Glutamatergic neuron (in vitro differentiated cells): ENCODE data around the gene AGK. TPM values are rescaled to one million over a fixed set of nuclear protein-coding genes. Genes with fewer than 3 reads are reported as not detected.
"Not testable (repeated sequence)": the region's sequence is repeated elsewhere in the genome, so short reads cannot be mapped to it uniquely, and the experiment has no call there.

Experiments
- DNase-seq: peaks from one replicate; pipeline ENCODE4 v3.0.0; 2022
- H3K27ac Mint-ChIP-seq: one replicate; pipeline ENCODE4 v1.8.0; 2020; ENCODE audit warnings: mild to moderate bottlenecking, mixed read lengths, inconsistent platforms; ENCODE audit not compliant: unreplicated experiment
- H3K27me3 Mint-ChIP-seq: one replicate; pipeline ENCODE4 v1.8.0; 2020; ENCODE audit warnings: mild to moderate bottlenecking, moderate library complexity, mixed read lengths, inconsistent platforms; ENCODE audit not compliant: unreplicated experiment
- H3K36me3 Mint-ChIP-seq: one replicate; pipeline ENCODE4 v1.8.0; 2020; ENCODE audit warnings: mild to moderate bottlenecking, mixed read lengths, inconsistent platforms; ENCODE audit not compliant: unreplicated experiment
- H3K4me1 Mint-ChIP-seq: one replicate; pipeline ENCODE4 v1.8.0; 2020; ENCODE audit warnings: mild to moderate bottlenecking, low read depth, mixed read lengths, inconsistent platforms; ENCODE audit not compliant: unreplicated experiment
- H3K4me3 Mint-ChIP-seq: one replicate; pipeline ENCODE4 v1.8.0; 2020; ENCODE audit warnings: mild to moderate bottlenecking, mixed read lengths, inconsistent platforms; ENCODE audit not compliant: unreplicated experiment
- H3K9me3 Mint-ChIP-seq: one replicate; pipeline ENCODE4 v1.8.0; 2020; ENCODE audit warnings: mild to moderate bottlenecking, moderate library complexity, mixed read lengths, inconsistent platforms; ENCODE audit not compliant: unreplicated experiment
- total RNA-seq: library from RNA; stranded (reverse); fragmentation: NEBNext Ultra II Directional; extraction: Animal tissue kit (Norgen Biotek cat#: 25700); gene quantifications from one replicate; pipeline ENCODE4 v1.2.1, GENCODE V29; 2021; ENCODE audit not compliant: unreplicated experiment
- TF ChIP-seq, protein P1 (sequence below): fragments of 200-600 bp; sonication (generic); IDR thresholded peaks from one replicate; pipeline ENCODE4 v1.5.0; 2021; ENCODE audit not compliant: partially characterized antibody, unreplicated experiment

Gene AGK
- total RNA-seq, 1 donor from 2014 or later = 26.1 TPM

DNA sequence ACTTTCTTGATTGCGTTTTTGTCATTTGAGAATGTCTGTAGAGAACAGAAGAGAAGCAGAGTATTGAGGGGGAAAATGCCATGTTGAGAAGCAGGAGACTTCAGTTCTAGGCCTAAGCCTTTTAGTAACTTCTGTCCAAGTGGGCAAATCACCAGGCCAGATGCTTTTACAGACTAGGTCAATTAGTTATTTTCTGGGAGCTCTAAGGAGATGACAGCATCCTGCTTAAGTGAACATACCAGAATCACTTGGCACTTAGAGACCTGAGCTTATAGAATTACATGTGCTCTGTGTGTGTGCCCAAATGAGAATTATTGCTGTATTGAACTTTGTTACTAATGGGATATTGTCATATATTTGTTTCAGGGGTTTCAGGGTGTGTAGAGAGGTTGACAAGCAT, 24.0 kb downstream of the AGK start:
- peaks cover 9% of the 10 kb centered on the region for H3K9me3 Mint-ChIP-seq
- no peaks in the 10 kb centered on the region for H3K4me1 Mint-ChIP-seq
- DNase-seq = no peak
- H3K27me3 Mint-ChIP-seq = no peaks in the 10 kb centered on the region
- peaks cover 15% of the 10 kb centered on the region for H3K36me3 Mint-ChIP-seq
- H3K4me3 Mint-ChIP-seq = no peak overlapping the region
- H3K27ac Mint-ChIP-seq = no peak overlapping the region
- TF ChIP-seq, protein P1, sequence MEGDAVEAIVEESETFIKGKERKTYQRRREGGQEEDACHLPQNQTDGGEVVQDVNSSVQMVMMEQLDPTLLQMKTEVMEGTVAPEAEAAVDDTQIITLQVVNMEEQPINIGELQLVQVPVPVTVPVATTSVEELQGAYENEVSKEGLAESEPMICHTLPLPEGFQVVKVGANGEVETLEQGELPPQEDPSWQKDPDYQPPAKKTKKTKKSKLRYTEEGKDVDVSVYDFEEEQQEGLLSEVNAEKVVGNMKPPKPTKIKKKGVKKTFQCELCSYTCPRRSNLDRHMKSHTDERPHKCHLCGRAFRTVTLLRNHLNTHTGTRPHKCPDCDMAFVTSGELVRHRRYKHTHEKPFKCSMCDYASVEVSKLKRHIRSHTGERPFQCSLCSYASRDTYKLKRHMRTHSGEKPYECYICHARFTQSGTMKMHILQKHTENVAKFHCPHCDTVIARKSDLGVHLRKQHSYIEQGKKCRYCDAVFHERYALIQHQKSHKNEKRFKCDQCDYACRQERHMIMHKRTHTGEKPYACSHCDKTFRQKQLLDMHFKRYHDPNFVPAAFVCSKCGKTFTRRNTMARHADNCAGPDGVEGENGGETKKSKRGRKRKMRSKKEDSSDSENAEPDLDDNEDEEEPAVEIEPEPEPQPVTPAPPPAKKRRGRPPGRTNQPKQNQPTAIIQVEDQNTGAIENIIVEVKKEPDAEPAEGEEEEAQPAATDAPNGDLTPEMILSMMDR = no peak

DNA sequence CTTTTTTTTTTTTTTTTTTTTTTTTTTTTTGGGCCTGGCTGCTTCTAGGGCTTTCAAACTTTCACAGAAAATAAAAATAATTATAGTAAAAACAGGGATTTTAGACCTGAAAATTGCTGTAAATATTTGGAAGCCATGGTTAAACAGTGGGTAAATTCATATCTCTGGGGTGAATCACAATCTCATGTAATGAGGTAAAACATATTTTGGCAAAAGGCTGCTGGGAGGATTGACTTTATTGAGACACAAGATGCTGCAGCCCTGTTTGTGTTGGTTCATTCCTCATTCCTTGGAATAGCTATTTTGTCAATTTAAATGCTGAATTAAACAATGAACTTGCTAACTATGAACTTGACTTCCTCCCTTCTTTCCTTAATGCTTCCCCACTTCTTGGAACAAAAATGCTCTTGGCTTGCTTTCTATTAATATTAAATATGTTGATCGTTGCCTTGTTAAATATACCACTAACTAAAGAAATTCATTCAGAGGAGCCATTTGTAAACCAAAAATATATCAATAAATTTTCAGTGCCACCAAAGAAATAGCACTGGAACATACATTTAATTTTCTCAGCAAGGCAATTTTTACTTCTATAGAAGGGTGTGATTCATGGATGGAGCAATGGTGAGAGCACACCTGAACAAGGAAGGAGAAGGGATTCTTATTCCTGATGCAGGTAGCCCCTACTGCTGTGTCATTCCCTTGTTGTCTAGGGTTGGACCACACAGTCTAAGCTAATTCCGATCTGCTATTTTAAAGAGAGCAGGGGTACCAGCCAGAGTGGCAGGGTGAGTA, 24.6 kb downstream of the AGK start:
- H3K36me3 Mint-ChIP-seq = peaks cover 15% of the 10 kb centered on the region
- H3K27me3 Mint-ChIP-seq = no peaks in the 10 kb centered on the region
- H3K4me1 Mint-ChIP-seq = no peaks in the 10 kb centered on the region
- TF ChIP-seq, protein P1 = no peak
- H3K4me3 Mint-ChIP-seq = no peak overlapping the region
- no peak overlapping the region for H3K27ac Mint-ChIP-seq
- H3K9me3 Mint-ChIP-seq = peaks cover 9% of the 10 kb centered on the region
- DNase-seq = no peak

DNA sequence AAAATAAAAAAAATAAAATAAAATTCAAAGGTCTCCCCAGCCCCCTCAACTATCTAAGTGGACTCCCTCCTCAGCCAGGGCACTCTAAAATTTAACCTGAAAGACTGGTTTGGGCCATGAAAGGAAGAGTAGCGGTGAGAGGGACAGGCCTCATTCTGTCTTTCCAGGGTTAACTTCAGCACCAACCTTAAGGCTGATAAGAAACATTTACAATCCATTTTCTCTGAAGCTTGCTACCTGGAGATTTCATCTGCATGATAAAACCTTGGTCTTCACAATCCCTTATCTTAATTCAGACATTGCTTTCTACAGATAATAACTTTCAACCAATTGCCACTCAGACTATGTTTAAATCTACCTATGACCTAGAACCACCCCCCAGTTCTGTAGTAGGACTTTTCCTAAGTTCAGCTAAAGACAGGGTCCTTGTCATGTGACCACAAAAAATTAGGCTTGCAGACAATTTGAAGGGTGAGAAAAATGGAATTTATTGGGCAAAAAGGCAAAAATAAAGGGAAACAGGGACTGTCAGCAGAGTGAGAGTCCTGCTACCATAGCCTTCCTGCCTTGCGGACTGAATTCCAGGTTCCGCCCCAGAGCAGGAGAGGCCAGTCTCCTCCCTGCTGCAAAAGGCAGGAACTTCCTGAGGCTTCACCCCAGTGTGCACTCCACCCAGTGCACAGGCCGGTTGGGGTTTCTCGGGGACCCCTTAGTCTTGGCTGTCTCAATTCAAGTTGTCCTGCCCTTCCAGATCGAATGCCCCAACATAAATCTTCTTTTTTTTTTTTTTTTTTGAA, 26.0 kb downstream of the AGK start:
- no peak overlapping the region for H3K27ac Mint-ChIP-seq
- no peak overlapping the region for H3K4me3 Mint-ChIP-seq
- no peak for DNase-seq
- TF ChIP-seq, protein P1 = no peak
- no peaks in the 10 kb centered on the region for H3K27me3 Mint-ChIP-seq
- H3K9me3 Mint-ChIP-seq = peaks cover 9% of the 10 kb centered on the region
- H3K36me3 Mint-ChIP-seq = peaks cover 15% of the 10 kb centered on the region
- H3K4me1 Mint-ChIP-seq = no peaks in the 10 kb centered on the region

DNA sequence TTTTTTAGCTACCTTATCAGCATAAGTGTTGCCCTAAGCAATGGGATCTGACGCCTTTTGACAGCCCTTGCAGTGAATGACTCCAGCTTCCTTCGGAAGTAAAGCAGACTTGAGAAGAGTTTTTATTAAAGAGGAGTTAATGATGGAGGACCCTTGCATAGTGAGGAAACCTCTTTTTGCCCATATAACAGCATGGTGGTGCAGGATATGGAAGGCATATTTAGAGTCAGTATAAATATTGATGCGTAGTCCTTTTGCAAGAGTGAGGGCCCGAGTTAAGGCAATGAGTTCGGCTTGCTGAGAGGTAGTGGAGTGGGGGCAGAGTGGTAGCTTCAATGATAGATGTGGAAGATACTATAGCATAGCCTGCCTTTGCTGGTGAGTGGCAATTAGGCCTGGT, 28.7 kb downstream of the AGK start:
- H3K36me3 Mint-ChIP-seq = peaks cover 21% of the 10 kb centered on the region
- H3K27ac Mint-ChIP-seq, H3K27me3 Mint-ChIP-seq, DNase-seq, H3K4me1 Mint-ChIP-seq, H3K4me3 Mint-ChIP-seq: not testable (repeated sequence)
- peaks cover 14% of the 10 kb centered on the region for H3K9me3 Mint-ChIP-seq

DNA sequence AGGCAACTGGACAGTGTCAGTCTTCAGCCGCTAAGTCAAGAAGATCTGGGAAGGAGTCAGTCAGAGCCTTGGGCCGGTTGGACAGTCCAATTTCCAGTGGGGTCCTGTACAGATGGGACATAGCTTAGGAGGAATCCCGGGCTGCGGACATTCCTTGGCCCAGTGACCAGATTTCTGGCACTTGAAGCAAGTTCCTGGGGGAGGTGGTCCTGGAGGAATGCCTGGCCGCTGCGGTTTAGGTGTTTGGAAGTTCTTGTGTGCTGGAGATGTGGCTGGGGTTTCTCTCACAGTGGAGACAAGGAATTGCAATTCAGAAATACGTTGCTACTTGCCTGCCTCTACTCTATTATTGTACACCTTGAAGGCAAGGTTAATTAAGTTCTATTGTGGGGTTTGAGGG, 30.9 kb downstream of the AGK start:
- not testable (repeated sequence) for H3K27me3 Mint-ChIP-seq, H3K36me3 Mint-ChIP-seq, DNase-seq, H3K4me3 Mint-ChIP-seq, H3K9me3 Mint-ChIP-seq, H3K27ac Mint-ChIP-seq, H3K4me1 Mint-ChIP-seq

DNA sequence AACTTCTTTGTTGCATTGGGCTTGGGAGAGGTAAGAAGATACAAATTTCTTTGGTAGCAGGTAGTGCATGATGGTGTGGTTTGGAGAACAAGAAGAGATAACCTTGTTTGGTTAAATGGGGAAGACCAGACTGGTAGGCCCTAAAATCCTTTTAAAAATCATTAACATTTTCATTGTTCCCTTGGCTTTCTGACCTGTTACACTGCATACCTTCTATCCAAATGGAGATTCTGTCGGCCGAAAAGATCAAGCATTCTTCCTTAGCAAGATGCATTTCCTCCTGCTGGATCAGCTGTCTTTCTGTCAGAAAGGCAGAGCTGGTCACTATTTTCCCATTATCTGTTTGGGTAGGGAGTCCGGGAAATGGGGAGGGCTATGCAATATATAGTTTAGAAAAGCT, 33.7 kb downstream of the AGK start:
- no peak for DNase-seq
- Mint-ChIP-seq H3K36me3 (peaks cover 9% of the 10 kb centered on the region), H3K4me1 (no peaks in the 10 kb centered on the region), H3K27me3 (no peaks in the 10 kb centered on the region), H3K4me3 (no peak overlapping the region), H3K9me3 (peaks cover 5% of the 10 kb centered on the region), H3K27ac (no peak overlapping the region)
- TF ChIP-seq, protein P1 = no peak
